ENCODE measurements around the gene LYL1. TPM values are rescaled to one million over a fixed set of nuclear protein-coding genes. Genes with fewer than 3 reads are reported as not detected.

The LYL1 gene
- total and polyA plus RNA-seq, 2 donors (not counting 1 experiment from before 2014, with no cell fraction given): 112 to 125 TPM

DNA sequence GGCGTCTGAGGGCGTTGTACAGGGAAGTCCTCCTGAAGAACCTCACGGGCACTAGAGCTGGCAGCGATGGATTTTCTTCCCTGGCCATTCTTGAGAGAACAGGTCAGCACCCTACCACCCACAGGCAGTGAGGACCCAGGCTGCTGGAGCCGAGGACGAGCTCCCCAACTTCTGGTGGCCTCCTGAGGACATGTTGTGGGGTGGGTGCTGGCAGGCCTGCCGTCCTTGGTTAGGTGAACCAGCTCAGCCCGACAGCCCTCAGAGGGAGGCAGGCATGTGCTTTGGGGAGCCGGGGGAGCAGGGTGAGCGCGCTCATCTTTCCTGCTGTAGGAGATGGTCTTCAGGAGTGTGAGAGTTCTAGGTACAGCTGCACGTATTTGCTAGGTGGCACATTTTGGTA, 15.4 kb downstream of the LYL1 start:
- Mint-ChIP-seq H3K4me3 (no peak overlapping the region), H3K9me3 (ENCODE audit: insufficient read depth) (no peaks in the 10 kb centered on the region), H3K27me3 (peaks cover 4% of the 10 kb centered on the region), H3K4me1 (no peaks in the 10 kb centered on the region), H3K27ac (no peak overlapping the region)
- Histone ChIP-seq H3K79me2 (ENCODE audit: control insufficient read depth, insufficient read depth, low read length) (no peaks in the 10 kb centered on the region), H3K27ac (ENCODE audit: low read length in 2 of 2) (no peak overlapping the region), H3K9ac (ENCODE audit: low read length) (no peak overlapping the region), H3K4me1 (ENCODE audit: control insufficient read depth in 2 of 2, insufficient read depth in 2 of 2, low read length in 2 of 2) (no peaks in the 10 kb centered on the region), H3K4me2 (replicated peaks; ENCODE audit: low read depth, low read length, poor library complexity, severe bottlenecking) (no peak overlapping the region), H4K20me1 (ENCODE audit: control insufficient read depth, insufficient read depth, low read length, poor library complexity, severe bottlenecking) (no peaks in the 10 kb centered on the region), H3K27me3 (replicated peaks in 1 of 4; ENCODE audit: control extremely low read depth in 1 of 4, control insufficient read depth in 3 of 4, insufficient read depth in 4 of 4, low read length in 3 of 4) (no peaks in the 10 kb centered on the region), H2AFZ (ENCODE audit: insufficient read depth, low read depth, low read length, poor library complexity, severe bottlenecking) (no peak overlapping the region), H3K36me3 (replicated peaks in 1 of 2; ENCODE audit: control extremely low read depth in 1 of 2, control insufficient read depth in 1 of 2, extremely low read depth in 1 of 2, insufficient read depth in 2 of 2, low read length in 1 of 2) (no peaks in the 10 kb centered on the region), H3K4me3 (ENCODE audit: control extremely low read depth in 1 of 5, extremely low read depth in 1 of 5, insufficient read depth in 1 of 5, low read depth in 2 of 5, low read length in 4 of 5) (no peak overlapping the region), H3K9me3 (ENCODE audit: control extremely low read depth in 1 of 3, control insufficient read depth in 2 of 3, insufficient read depth in 1 of 3, low read length in 2 of 3) (no peaks in the 10 kb centered on the region)
- WGBS (ENCODE audit: insufficient coverage): 87% methylated on average over 7 of the region's 12 CpGs
- TF ChIP-seq EZH2 (IDR thresholded peaks at IDR 0.05; ENCODE audit: borderline replicate concordance, insufficient read depth, low read depth, low read length, poor library complexity, severe bottlenecking): no peak
- TF ChIP-seq, protein P1, sequence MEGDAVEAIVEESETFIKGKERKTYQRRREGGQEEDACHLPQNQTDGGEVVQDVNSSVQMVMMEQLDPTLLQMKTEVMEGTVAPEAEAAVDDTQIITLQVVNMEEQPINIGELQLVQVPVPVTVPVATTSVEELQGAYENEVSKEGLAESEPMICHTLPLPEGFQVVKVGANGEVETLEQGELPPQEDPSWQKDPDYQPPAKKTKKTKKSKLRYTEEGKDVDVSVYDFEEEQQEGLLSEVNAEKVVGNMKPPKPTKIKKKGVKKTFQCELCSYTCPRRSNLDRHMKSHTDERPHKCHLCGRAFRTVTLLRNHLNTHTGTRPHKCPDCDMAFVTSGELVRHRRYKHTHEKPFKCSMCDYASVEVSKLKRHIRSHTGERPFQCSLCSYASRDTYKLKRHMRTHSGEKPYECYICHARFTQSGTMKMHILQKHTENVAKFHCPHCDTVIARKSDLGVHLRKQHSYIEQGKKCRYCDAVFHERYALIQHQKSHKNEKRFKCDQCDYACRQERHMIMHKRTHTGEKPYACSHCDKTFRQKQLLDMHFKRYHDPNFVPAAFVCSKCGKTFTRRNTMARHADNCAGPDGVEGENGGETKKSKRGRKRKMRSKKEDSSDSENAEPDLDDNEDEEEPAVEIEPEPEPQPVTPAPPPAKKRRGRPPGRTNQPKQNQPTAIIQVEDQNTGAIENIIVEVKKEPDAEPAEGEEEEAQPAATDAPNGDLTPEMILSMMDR (IDR thresholded peaks at IDR 0.05): no peak
- intact Hi-C loops (cut with micrococcal nuclease): no loop called here
- ATAC-seq (ENCODE audit: low read depth): no peak
- CTCF ChIA-PET: interaction anchor here (1.4 to 1.9 kb wide), 4 partner anchors 8 to 122 kb away, joined by 3 to 12 read pairs (median 6); no protein-coding TSS in a partner anchor
- POLR2A ChIA-PET: no interaction called here
- DNase-seq: no peak

DNA sequence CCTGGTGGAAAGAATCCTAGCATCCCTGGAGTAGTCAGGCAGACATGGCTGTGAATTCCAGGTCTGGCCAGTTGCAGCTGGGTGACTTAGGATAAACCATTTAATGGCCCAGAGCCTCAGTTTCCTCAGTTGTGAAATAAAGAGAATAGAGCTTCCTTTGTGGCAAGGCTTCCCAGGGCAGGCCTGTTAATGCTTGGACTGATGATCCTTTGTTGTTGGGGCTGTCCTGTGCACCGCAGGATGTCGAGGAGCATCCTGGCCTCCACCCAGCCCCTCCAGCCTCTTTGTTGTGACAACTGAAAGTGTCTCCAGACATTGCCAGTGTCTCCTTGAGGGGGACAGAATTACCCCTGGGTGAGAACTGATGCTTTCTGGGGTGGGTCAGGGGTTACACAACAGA, 16.3 kb downstream of the LYL1 start:
- no peak for TF ChIP-seq EZH2 (IDR thresholded peaks at IDR 0.05; ENCODE audit: borderline replicate concordance, insufficient read depth, low read depth, low read length, poor library complexity, severe bottlenecking)
- TF ChIP-seq, protein P1 (IDR thresholded peaks at IDR 0.05): no peak
- Mint-ChIP-seq H3K27me3 (peaks cover 4% of the 10 kb centered on the region), H3K4me1 (no peaks in the 10 kb centered on the region), H3K4me3 (no peak overlapping the region), H3K27ac (no peak overlapping the region), H3K9me3 (ENCODE audit: insufficient read depth) (no peaks in the 10 kb centered on the region)
- POLR2A ChIA-PET: interaction anchor here (0.5 kb wide), 1 partner anchor 15 kb away, joined by 6 read pairs; no protein-coding TSS in a partner anchor
- Histone ChIP-seq H3K27me3 (replicated peaks in 1 of 4; ENCODE audit: control extremely low read depth in 1 of 4, control insufficient read depth in 3 of 4, insufficient read depth in 4 of 4, low read length in 3 of 4) (no peaks in the 10 kb centered on the region), H3K4me3 (ENCODE audit: control extremely low read depth in 1 of 5, extremely low read depth in 1 of 5, insufficient read depth in 1 of 5, low read depth in 2 of 5, low read length in 4 of 5) (no peak overlapping the region), H4K20me1 (ENCODE audit: control insufficient read depth, insufficient read depth, low read length, poor library complexity, severe bottlenecking) (no peaks in the 10 kb centered on the region), H2AFZ (ENCODE audit: insufficient read depth, low read depth, low read length, poor library complexity, severe bottlenecking) (no peak overlapping the region), H3K4me2 (replicated peaks; ENCODE audit: low read depth, low read length, poor library complexity, severe bottlenecking) (no peak overlapping the region), H3K9ac (ENCODE audit: low read length) (no peak overlapping the region), H3K79me2 (ENCODE audit: control insufficient read depth, insufficient read depth, low read length) (no peaks in the 10 kb centered on the region), H3K27ac (ENCODE audit: low read length in 2 of 2) (no peak overlapping the region), H3K9me3 (ENCODE audit: control extremely low read depth in 1 of 3, control insufficient read depth in 2 of 3, insufficient read depth in 1 of 3, low read length in 2 of 3) (no peaks in the 10 kb centered on the region), H3K4me1 (ENCODE audit: control insufficient read depth in 2 of 2, insufficient read depth in 2 of 2, low read length in 2 of 2) (no peaks in the 10 kb centered on the region), H3K36me3 (replicated peaks in 1 of 2; ENCODE audit: control extremely low read depth in 1 of 2, control insufficient read depth in 1 of 2, extremely low read depth in 1 of 2, insufficient read depth in 2 of 2, low read length in 1 of 2) (no peaks in the 10 kb centered on the region)
- 100% methylated on average over 1 of the region's 2 CpGs for WGBS (ENCODE audit: insufficient coverage)
- ATAC-seq (ENCODE audit: low read depth) (no peak), DNase-seq (no peak)
- CTCF ChIA-PET: interaction anchor here (0.8 to 1.9 kb wide), 6 partner anchors 9 to 121 kb away, joined by 3 to 12 read pairs (median 4); no protein-coding TSS in a partner anchor
- intact Hi-C loops (cut with micrococcal nuclease): no loop called here
